ENCODE data around the gene PRKAB2. TPM values are rescaled to one million over a fixed set of nuclear protein-coding genes. Genes with fewer than 3 reads are reported as not detected.
"Not testable (repeated sequence)": the region's sequence is repeated elsewhere in the genome, so short reads cannot be mapped to it uniquely, and the experiment has no call there.

Gene PRKAB2
- total RNA-seq, 2 donors from 2014 or later: 4.8 to 10.0 TPM

DNA sequence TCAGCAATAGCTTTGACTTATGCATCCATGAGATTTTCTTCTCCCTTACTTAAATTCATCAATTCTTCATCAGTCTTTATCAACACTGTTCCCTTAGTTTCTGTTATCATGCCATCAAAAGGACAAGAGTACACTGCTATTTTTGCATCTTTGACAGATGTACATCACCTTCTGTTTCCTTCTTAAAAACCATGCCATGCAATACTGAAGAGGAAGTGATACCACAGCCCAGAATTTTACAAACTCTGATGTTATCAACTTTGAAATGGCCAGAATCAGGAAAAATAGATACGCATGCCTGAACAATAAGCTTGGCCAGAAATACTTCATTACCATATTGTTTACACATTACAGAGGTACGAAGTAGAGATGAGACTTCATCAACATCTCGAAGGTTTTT lies 31.8 kb upstream of the PRKAB2 start:
- no peaks in the 10 kb centered on the region for H3K9me3 Mint-ChIP-seq

GRCh38 chr1:147202576-147202975 lies 30.3 kb upstream of the PRKAB2 start:
- no peak overlapping the region for H3K4me3 Mint-ChIP-seq
- no peak overlapping the region for H3K27ac Mint-ChIP-seq
- no peaks in the 10 kb centered on the region for H3K27me3 Mint-ChIP-seq
- peaks cover 6 to 9% of the 10 kb centered on the region in 2 donors for H3K4me1 Mint-ChIP-seq (ENCODE audit: low read depth in 2 of 2)
- ATAC-seq (no peak), DNase-seq (ENCODE audit: low spot score) (no peak)
- no peaks in the 10 kb centered on the region for H3K9me3 Mint-ChIP-seq
- peaks cover 8% of the 10 kb centered on the region for H3K36me3 Mint-ChIP-seq

More for the DNA sequence above, 31.8 kb upstream of the PRKAB2 start:
- DNase-seq (ENCODE audit: low spot score): no peak
- peaks cover 8% of the 10 kb centered on the region for H3K36me3 Mint-ChIP-seq
- no peak for ATAC-seq
- no peaks in the 10 kb centered on the region for H3K27me3 Mint-ChIP-seq
- H3K4me3 Mint-ChIP-seq: no peak overlapping the region
- no peak overlapping the region for H3K27ac Mint-ChIP-seq
- H3K4me1 Mint-ChIP-seq (ENCODE audit: low read depth in 2 of 2): peaks cover 5 to 6% of the 10 kb centered on the region in 2 donors

- Mint-ChIP-seq H3K27me3 (no peaks in the 10 kb centered on the region), H3K4me1 (ENCODE audit: low read depth in 2 of 2) (peaks cover 12 to 15% of the 10 kb centered on the region in 2 donors), H3K4me3 (no peak overlapping the region), H3K9me3 (no peaks in the 10 kb centered on the region), H3K36me3 (peaks cover 8% of the 10 kb centered on the region), H3K27ac (no peak overlapping the region)
- ATAC-seq (no peak), DNase-seq (ENCODE audit: low spot score) (no peak)
Observed at GRCh38 chr1:147201786-147202185, 29.5 kb upstream of the PRKAB2 start.

DNA sequence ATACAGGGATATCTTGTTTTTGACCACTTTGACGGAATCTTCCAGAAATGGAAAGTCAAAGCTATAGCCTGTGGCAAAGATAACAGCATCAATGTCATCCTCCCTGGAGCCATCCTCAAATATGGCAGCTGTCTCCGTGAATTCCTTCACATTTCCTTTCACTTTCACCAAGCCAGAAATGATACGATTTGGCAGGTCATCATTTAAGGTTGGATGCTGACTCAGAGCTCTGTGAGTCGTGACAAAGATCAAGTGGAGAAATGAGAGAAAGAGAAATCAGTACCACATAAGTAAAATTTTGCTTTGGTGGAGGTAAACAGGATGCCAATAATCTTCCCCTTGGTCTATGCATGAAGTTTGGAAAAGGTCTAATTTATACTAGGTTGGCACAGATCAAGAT lies 29.0 kb upstream of the PRKAB2 start:
- H3K4me3 Mint-ChIP-seq: no peak overlapping the region
- peaks cover 14 to 17% of the 10 kb centered on the region in 2 donors for H3K4me1 Mint-ChIP-seq (ENCODE audit: low read depth in 2 of 2)
- H3K36me3 Mint-ChIP-seq: peaks cover 8% of the 10 kb centered on the region
- H3K27ac Mint-ChIP-seq: no peak overlapping the region
- H3K27me3 Mint-ChIP-seq: no peaks in the 10 kb centered on the region
- DNase-seq (ENCODE audit: low spot score): no peak
- ATAC-seq: no peak
- H3K9me3 Mint-ChIP-seq: no peaks in the 10 kb centered on the region

DNA sequence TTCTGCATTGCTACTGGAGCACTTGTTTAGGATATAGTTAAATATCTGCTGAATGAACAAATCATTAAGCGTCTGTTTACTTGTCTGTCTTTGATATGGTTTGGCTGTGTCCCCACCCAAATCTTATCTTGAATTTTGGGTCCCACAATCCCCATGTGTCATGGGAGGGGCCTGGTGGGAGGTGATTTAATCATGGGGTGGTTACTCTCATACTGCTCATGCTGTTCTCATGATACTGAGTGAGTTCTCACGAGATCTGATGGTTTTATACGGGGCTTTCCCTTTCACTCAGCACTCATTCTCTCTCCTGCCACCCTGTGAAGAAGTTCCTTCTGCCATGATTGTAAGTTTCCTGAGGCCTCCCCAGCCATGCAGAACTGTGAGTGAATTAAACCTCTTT lies 25.1 kb upstream of the PRKAB2 start:
- H3K27ac Mint-ChIP-seq; H3K4me3 Mint-ChIP-seq; DNase-seq (ENCODE audit: low spot score); ATAC-seq; H3K36me3 Mint-ChIP-seq; H3K9me3 Mint-ChIP-seq; H3K27me3 Mint-ChIP-seq: not testable (repeated sequence)
- peaks cover 10 to 14% of the 10 kb centered on the region in 2 donors for H3K4me1 Mint-ChIP-seq (ENCODE audit: low read depth in 2 of 2)

DNA sequence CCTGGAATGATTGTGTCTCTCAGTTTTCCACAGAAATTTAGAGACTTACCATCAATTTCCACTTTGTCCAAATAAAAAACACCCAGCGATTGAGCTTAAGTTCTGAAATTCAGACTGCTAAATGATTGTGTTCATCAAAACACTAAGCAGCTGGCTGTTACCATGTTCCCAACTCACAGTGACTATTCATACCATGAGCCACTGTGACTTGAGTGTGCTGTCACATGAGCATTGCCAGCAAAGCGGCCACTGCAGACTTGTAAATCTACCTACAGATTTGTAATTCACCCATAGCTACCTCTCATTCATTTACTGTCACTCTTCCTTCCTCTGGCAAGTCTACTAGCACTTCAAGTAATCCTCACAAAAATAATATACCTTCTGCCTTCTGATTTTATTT lies 17.2 kb upstream of the PRKAB2 start:
- DNase-seq (ENCODE audit: low spot score) (no peak), ATAC-seq (no peak)
- no peaks in the 10 kb centered on the region for H3K4me1 Mint-ChIP-seq (ENCODE audit: low read depth in 2 of 2)
- no peak overlapping the region for H3K4me3 Mint-ChIP-seq
- no peak overlapping the region for H3K27ac Mint-ChIP-seq
- no peaks in the 10 kb centered on the region for H3K27me3 Mint-ChIP-seq
- H3K36me3 Mint-ChIP-seq: no peaks in the 10 kb centered on the region
- H3K9me3 Mint-ChIP-seq: peaks cover 4% of the 10 kb centered on the region

GRCh38 chr1:147185432-147185831 lies 13.2 kb upstream of the PRKAB2 start:
- ATAC-seq (no peak), DNase-seq (ENCODE audit: low spot score) (no peak)
- no peaks in the 10 kb centered on the region for H3K9me3 Mint-ChIP-seq
- no peaks in the 10 kb centered on the region for H3K27me3 Mint-ChIP-seq
- no peak overlapping the region for H3K27ac Mint-ChIP-seq
- H3K4me3 Mint-ChIP-seq: no peak overlapping the region
- no peaks in the 10 kb centered on the region for H3K4me1 Mint-ChIP-seq (ENCODE audit: low read depth in 2 of 2)
- no peaks in the 10 kb centered on the region for H3K36me3 Mint-ChIP-seq

DNA sequence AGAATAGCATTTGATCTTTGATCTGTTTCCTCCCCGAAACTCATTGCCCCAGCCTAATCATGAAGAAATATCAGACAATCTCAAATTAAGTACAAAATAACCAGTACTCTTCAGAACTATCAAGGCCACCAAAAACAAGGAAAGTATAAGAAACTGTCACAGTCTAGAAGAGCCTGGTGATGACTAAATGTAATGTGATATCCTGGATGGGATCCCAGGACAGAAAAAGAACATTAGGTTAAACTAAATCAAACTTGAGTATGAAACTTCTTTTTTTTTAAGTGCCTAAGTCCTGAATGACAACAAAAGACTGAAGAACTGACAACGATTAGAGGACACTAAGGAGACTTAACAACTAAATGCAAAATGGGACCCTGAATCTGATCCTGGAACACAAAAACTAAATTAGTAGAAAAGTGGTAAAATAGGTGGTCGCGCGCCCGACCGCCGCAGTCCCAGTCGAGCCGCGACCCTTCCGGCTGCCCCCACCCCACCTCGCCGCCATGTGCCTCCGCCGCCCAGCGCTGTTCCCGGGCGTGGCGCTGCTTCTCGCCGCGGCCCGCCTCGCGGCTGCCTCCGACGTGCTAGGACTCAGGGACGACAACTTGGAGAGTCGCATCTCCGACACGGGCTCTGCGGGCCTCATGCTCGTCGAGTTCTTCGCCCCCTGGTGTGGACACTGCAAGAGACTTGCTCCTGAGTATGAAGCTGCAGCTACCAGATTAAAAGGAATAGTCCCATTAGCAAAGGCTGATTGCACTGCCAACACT lies 5.5 kb upstream of the PRKAB2 start:
- Mint-ChIP-seq H3K27me3 (no peaks in the 10 kb centered on the region), H3K9me3 (no peaks in the 10 kb centered on the region), H3K4me3 (peak overlapping the region; percentile 30), H3K36me3 (peaks cover 14% of the 10 kb centered on the region), H3K4me1 (ENCODE audit: low read depth in 2 of 2) (peaks cover 12 to 15% of the 10 kb centered on the region in 2 donors), H3K27ac (no peak overlapping the region)
- peak in 1 of 2 donors; percentile 48 for ATAC-seq
- no peak for DNase-seq (ENCODE audit: low spot score)

GRCh38 chr1:147171399-147172167 lies 687 bp downstream of the PRKAB2 start:
- Mint-ChIP-seq H3K36me3 (peaks cover 17% of the 10 kb centered on the region), H3K4me1 (ENCODE audit: low read depth in 2 of 2) (peaks cover 24 to 35% of the 10 kb centered on the region in 2 donors), H3K27me3 (no peaks in the 10 kb centered on the region), H3K9me3 (no peaks in the 10 kb centered on the region), H3K4me3 (peak overlapping the region; percentile 99), H3K27ac (peak overlapping the region; percentile 85 to 99)
- DNase-seq (ENCODE audit: low spot score) (no peak), ATAC-seq (no peak)

DNA sequence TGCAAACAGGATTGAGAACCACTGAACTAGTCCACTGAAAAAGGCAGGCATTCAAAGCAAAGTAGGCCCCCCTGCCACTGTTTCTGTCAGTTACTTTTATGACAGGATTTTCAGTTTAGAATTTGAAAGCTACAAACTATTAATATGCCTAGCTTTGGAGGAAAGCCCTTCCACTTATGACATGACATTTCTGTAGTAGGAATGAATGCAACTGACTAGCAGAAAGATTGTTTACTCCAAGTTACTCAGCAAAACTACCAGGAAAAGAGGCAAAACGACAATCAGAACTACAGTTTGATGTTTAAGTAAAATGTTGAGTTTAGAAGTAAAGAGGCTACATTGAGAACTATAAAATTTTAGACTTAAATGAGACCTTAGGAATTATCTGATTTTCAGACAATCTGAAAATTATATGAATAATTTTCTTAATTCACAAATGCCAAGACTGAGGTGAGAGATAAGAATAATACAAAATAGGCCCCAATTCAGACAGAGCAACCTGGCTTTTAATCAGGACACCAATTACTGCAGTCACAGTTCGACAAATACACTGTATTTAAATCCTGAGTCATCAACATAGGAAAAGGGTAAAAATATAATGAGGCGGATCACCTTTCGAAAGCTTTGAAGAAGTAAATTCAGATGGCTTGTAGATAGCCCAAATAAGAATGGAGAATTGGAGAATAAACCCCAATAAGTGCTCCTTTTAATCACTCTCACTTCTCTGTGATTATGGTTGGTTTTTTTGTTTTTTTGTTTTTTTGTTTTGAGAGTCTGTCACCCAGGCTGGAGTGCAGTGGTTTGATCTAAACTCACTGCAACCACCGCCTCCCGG lies 2.2 kb downstream of the PRKAB2 start:
- Mint-ChIP-seq H3K4me3 (peak overlapping the region; percentile 47), H3K4me1 (ENCODE audit: low read depth in 2 of 2) (peaks cover 24 to 35% of the 10 kb centered on the region in 2 donors), H3K27ac (peak overlapping the region in 1 of 2 donors; percentile 85), H3K27me3 (no peaks in the 10 kb centered on the region), H3K9me3 (no peaks in the 10 kb centered on the region), H3K36me3 (peaks cover 20% of the 10 kb centered on the region)
- ATAC-seq (no peak), DNase-seq (ENCODE audit: low spot score) (no peak)

GRCh38 chr1:147169171-147169570 lies 3.1 kb downstream of the PRKAB2 start:
- no peak for DNase-seq (ENCODE audit: low spot score)
- no peak overlapping the region for H3K4me3 Mint-ChIP-seq
- H3K36me3 Mint-ChIP-seq: peaks cover 18% of the 10 kb centered on the region
- H3K27ac Mint-ChIP-seq: no peak overlapping the region
- peaks cover 22 to 31% of the 10 kb centered on the region in 2 donors for H3K4me1 Mint-ChIP-seq (ENCODE audit: low read depth in 2 of 2)
- H3K27me3 Mint-ChIP-seq: no peaks in the 10 kb centered on the region
- H3K9me3 Mint-ChIP-seq: no peaks in the 10 kb centered on the region
- ATAC-seq: no peak

DNA sequence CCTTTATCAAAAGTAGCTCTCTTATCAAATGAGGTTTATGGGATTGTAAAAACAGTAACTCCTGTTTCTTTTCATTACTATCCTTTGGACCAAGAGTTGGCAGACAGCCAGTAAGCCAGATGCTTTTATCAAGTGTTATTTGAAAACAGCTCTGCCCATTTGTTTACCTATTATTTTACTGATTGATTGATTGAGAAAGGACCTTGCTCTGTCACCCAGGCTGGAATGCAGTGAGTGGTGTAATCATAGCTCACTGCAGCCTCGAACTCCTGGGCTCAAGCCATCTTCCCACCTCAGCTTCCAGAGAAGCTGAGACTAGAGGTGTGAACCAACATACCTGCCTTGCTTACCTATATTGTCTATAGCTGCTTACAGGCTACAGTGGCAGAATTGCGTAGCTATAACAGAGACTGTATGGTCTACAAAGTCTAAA lies 3.6 kb downstream of the PRKAB2 start:
- Mint-ChIP-seq H3K27ac (no peak overlapping the region), H3K27me3 (no peaks in the 10 kb centered on the region), H3K36me3 (peaks cover 16% of the 10 kb centered on the region), H3K9me3 (no peaks in the 10 kb centered on the region), H3K4me3 (no peak overlapping the region), H3K4me1 (ENCODE audit: low read depth in 2 of 2) (peaks cover 19 to 28% of the 10 kb centered on the region in 2 donors)
- DNase-seq (ENCODE audit: low spot score) (no peak), ATAC-seq (no peak)

DNA sequence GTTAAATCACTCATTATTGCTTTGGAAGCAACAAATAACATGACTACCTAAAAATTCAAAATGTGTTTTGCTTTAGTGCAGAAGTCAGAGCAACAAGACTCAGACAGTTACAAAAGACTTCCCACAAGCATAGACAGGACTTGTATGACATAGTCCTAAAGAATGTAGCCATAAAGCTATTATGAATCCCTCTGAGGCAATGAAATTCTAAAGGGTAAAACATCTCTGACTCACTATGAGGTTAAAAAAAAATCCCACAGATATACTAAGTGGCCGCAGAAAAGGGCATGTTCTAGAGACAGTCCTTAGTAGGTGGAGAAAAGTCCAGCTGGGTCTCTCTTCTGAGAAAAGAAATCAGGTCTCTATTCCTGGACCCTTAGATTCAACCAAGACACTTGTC lies 4.9 kb downstream of the PRKAB2 start:
- no peaks in the 10 kb centered on the region for H3K27me3 Mint-ChIP-seq
- peaks cover 10 to 18% of the 10 kb centered on the region in 2 donors for H3K4me1 Mint-ChIP-seq (ENCODE audit: low read depth in 2 of 2)
- H3K4me3 Mint-ChIP-seq: no peak overlapping the region
- H3K9me3 Mint-ChIP-seq: no peaks in the 10 kb centered on the region
- DNase-seq (ENCODE audit: low spot score) (no peak), ATAC-seq (no peak)
- peaks cover 16% of the 10 kb centered on the region for H3K36me3 Mint-ChIP-seq
- H3K27ac Mint-ChIP-seq: no peak overlapping the region
